Suprapubic skin (tissue), 4 donors: ENCODE measurements around the gene EPB41L1.

Experiments used
- CTCF ChIP-seq, 2 donors: fragments of 200-600 bp in 1 of 2; fragments of 450-650 bp in 1 of 2; sonication (generic) in 1 of 2; IDR thresholded peaks; one replicate each; pipeline ENCODE4 v1.5.1; 2016 to 2019; ENCODE audit warnings: antibody characterized with exemption in 2 of 2, mild to moderate bottlenecking in 1 of 2, moderate library complexity in 1 of 2
- POLR2A ChIP-seq, 2 donors: fragments of 450-650 bp; IDR thresholded peaks; one replicate each; pipeline ENCODE4 v1.6.1; 2017; ENCODE audit warnings: antibody characterized with exemption in 2 of 2, mild to moderate bottlenecking in 2 of 2, moderate library complexity in 2 of 2
- POLR2AphosphoS5 ChIP-seq, 3 donors: sonication (generic); formaldehyde crosslinking; IDR thresholded peaks; one replicate each; pipeline ENCODE4 v1.6.1; 2017; ENCODE audit warnings: antibody characterized with exemption in 3 of 3

- no peak for TF ChIP-seq CTCF (IDR thresholded peaks at IDR 0.05)
- no peak for TF ChIP-seq POLR2AphosphoS5 (IDR thresholded peaks at IDR 0.05)
- no peak for TF ChIP-seq POLR2A (IDR thresholded peaks at IDR 0.05)
Observed at GRCh38 chr20:36260316-36260715, 105.8 kb downstream of the EPB41L1 start.
